HG03097 (cell line): ENCODE data around the gene FOXP2.
"Not testable (repeated sequence)": the region's sequence is repeated elsewhere in the genome, so short reads cannot be mapped to it uniquely, and the experiment has no call there.

Experiments
- ATAC-seq: cut with Tn5 transposase; IDR thresholded peaks from one replicate; pipeline ENCODE4 v1.9.1; 2021; ENCODE audit not compliant: unreplicated experiment, low FRiP score

FOXP2 gene

DNA sequence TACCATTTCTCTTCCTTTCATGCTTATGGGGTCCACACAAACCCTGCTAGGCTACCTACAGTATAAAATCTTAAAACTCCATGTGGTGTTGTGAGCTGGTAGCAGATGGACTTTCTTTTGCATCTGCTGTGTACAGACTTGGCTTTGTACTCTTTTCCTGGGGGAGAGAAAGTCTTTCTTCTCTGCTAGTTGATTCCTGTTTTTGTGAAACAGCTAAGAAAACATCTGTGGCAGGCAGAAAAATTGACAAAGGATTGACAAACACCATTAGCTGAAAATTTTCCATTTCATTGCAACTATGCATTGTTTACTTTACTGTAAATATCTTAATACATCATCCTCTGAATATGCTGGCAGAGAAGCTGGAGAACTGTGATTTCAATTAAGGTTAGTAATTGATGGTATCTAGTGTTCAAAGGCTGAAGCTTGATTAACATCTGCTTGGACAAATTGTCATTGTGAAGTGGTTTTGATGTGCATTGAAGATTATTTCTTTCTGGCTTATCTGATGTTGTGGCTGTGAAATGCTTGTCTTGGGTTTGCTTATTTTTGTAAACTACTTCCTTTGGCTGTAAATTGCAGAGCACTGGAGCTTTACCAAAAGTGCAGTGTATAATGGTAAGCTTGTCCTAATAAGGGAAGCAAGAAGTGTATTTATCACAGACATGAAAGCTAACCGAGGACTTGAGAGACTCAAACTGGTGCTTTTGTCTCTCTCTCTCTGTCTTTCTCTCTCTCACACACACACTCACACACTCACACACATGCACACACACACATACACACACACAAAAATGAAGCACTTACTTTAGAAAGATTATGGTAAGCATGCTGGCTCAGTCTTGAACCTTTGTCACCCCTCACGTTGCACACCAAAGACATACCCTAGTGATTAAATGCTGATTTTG, at the start of gene FOXP2:
Gene FOXP2 (plus strand): TSS at position 660 of the 908 bp plus-strand sequence. CDS start 11,697 bp downstream, outside the sequence.
- no peak for ATAC-seq

DNA sequence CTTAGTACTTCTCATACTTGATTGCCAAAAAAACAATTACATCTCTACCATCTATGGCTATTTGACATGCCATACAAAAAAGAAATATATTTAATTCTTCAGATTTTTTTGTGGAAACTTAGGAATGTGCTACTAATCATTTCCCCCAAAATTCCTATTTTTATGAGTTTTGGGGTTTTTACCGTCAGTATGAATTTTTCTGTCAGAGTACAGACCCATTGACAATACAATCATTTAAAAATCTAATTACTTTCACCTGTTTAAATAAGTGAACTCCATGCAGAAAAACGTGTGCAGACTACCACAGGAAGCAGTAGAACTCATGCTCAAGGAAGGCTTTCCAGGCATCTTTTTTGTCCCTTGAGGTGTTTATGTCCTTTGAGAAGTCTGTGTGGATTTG, 48.8 kb upstream of the FOXP2 start:
- ATAC-seq, result no peak

DNA sequence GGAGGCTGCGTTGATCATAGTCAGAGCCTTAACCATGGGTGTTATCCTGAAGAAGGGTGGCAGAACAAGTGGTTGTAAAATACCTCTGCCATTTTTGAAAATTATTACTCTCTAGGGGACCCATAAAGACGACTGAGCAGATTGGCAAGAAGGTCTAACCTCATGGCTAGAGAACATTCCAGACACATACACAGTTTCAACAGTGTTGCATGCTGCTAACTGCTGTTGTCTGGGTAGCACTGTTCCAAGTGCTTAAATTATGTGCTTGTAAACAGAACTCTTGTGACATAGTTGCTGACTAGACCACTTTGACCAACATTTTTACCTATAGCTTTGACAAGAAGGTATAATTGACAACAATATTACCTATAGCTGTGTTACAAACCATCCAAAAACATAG, 46.1 kb upstream of the FOXP2 start:
- no peak for ATAC-seq

DNA sequence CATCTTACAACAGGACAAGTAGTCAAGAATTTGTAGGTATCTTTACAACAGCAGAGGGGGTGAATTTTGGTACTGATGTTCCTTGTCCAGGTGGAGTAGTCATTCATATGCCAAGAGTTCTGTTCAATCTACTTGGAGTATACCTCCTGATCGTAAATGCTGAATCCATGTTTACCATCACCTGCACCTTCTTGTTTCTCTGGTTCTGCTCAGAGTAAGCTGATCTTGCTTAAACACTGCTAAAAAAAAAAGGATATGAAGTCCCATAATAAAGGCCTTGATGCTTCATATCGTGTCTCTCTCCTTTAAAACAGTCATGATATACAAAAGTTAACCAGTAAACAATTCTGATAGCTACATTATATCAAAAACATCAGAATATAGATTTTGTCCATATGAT, 45.3 kb upstream of the FOXP2 start:
- ATAC-seq, result no peak

DNA sequence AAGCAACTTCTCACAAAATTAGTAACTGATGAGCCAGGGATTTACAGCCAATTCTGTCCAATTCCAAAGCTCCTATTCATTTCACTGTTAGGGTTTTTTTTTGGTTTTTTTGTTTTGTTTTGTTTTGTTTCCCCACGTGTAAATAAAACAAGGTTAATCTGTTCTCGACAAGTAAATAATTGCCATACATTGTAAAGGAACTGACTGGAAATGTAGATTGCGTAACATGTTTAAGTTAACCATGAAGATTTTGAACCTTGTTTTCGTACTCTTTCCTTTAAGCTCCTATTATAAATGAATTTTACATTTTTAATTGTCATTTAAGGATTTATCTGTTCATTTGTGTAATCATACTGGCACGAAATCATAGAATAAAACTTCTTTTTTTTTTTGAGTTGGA, 42.0 kb upstream of the FOXP2 start:
- ATAC-seq, result no peak

DNA sequence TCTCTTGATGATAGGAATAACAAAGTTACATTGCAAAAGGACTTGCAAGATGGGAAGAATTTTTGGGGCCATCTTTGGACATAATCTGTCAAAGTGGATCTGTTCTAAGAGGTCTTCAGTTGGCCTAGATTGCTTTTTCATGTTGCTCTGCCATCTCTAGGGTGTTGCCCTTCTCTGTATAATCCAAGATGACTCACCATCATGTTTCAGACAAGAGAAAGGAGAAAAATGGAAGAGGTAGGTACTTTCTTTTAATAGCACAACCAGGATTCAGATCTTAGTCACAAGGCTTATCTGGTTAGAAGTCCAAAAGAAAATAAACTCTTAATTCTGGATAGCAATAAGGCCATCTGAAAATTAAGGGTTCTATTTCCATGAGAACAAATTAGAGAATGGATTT, 38.7 kb upstream of the FOXP2 start:
- ATAC-seq, result no peak

DNA sequence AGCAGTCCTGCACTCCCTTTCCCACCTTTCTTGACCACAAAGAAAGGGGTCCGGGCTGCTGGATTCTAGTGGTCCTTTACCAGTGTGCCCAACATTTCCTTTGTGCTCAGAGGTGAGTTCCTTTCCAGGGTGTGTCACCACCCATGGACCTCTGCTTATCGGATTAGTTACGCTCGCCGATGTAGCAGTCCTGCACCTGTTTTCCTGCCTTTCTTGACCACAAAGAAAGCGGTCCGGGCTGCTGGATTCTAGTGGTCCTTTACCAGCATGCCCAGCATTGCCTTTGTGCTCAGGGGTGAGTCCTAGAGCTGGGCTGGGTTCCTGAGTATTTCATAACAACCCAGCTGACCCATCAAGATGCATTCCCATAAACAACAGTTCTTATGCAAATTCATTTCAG, 30.7 kb upstream of the FOXP2 start:
- ATAC-seq, result not testable (repeated sequence)

DNA sequence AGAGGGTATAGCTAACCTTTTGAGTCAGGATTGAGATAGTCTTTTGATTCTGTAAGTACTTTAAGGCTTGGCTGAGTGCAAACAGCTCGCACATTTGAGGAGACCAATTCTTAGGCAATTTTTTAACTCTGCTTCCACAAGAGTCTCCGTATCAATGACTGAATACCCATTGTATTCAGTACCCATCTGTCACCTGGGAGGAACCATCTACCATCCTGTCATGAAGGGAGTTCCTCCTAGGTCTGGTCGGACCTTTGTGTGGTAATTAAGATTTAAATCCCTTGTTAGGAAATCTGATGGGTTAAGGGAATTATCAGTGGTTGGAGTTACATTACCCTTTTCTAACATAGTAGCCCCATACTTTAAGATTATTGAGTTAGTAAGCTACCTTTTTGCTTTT, 30.3 kb upstream of the FOXP2 start:
- not testable (repeated sequence) for ATAC-seq

DNA sequence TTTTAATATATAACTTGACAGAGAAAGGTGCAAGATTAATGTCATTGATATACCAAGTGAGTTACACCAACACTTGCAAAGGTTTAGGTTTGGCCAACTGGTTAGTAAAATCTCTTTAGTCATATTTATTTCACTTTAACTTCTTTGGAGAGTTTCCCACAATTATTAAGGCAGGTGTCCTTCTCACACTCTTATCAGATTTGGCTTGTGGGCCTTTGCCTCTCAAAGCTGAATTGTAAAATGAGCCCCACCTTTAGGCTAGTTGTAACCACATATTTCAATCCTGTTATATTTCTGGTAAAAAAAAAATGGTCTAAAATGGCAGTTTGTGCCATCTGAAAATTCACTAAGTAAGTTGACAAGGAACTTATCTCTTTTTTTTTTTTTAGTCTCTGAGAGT, 26.6 kb upstream of the FOXP2 start:
- ATAC-seq, result no peak

DNA sequence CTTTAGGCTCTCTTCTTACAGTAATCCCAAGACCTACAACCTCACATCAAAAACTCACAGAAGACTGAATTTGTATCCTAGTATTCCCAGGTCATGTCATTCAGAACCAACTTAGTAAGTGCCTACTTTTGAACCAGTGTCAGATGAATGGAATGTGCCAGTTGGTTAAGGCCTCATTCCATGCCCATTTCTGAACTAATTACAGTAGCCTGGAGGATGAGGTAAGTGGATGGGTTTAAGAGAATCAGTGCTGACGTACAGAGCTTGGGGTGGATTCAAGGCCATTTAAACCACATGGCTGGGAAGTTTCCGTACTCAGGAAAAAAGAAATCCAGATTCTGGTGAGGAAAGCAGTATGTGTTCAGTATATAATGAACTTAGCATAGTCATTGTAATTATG, 21.9 kb upstream of the FOXP2 start:
- no peak for ATAC-seq

DNA sequence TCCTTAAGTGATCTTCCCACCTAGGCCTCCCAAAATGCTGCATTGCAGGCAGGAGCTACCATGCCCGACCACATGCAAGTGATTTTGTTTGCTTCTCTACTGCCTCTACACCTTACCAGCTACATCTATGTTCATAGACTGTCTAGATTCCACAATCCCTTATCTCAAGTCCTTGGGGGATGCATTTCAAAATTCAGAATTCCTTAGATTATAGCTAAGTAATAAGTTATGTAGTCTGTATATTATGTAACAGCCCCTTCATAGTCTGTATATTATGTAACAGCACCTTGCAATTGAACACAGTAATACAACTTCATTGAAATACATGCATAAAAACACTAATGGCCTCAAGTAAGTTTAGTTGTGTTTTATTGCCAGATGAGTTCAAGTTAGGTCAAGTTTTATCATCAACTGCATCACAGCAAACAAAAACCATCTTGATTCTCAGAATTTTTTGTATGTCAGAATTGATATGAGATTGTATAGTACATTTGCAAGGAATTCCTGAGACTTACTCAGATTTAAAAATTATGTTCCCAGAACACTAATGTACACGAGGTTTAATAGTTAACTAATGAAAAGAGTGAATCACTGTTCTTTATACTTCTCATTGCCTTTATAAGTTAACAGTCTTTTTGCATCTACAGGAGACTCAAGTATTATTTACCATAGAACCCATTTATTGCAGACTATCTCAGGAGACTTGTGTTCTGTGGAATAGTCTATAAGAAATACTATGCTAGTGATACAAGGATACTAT, 11.6 kb upstream of the FOXP2 start:
- no peak for ATAC-seq

DNA sequence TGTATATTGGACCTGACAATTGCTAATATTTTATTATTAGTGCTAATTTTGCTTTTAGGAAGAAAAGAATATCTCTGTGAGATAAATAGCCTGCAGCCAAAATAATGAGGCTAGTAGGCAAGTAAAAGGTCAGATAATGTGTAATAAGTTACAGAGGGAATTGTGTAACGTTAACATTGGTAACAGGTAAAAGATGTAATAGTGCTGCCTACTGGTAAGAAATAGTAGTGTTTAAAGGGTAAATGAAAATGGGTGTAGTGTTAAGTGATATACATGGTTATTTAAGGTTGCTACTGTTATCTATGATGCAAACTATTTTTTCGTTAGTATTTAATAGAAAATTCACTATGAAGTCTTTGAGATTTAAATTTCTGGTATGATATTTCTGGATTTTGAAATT, 9.2 kb upstream of the FOXP2 start:
- ATAC-seq, result no peak

DNA sequence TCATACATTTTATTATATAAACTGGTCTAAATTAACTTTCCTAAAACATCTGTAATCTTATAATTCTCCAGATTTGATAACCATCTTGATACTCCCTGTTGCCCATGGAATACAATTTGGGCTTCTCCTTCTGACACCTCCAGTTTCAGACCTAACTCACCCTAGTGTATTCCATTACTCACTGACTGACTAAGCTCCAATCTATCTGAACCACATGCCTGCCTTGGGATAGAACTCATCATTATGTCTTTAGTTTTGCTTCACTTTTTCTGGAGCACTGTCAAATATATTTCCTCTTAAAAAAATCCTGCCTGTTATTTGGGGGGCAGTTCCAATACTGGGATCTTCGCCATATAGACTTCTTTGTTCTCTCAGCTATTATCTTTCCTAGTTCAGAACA, 4.9 kb upstream of the FOXP2 start:
- ATAC-seq, result no peak

DNA sequence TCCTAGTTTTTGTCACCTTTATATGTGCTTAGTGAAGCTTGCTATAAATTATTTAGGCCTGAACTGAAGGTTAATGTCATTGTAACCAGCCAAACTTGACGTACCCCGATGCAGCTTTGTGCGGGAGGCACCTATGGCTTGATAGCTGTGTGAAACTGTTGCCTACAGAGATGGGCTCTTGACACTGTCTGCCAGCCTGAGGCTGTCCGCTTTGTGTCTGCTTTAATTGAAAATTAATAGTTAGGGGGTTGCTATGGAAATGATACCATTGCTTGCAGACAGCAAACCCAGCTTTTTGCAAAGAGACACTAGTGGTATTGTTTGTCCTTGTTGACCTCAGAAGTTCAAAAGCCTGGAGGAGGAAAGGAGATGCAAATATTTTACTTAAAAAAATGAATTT, 2.1 kb upstream of the FOXP2 start:
- ATAC-seq, result no peak

DNA sequence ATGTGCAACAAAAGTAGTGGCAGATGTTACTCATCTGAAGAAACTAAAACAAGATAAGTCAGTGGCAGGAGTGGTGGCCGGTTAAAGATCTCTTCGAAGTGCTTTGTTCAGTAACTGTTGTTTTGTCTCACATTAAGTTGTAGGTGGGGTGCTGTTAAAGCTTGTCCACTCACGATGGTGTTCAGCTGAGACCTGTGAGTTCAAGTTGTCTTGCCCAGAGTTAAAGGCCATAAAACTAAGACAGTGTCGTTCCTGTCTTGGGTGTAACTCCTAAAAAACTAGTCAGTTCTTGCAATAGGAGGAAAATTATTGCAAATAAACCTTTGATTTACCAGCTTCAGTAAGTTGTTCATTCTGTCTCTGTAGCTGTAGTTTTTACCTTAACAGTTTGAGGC, 857 bp upstream of the FOXP2 start:
- ATAC-seq, result no peak

DNA sequence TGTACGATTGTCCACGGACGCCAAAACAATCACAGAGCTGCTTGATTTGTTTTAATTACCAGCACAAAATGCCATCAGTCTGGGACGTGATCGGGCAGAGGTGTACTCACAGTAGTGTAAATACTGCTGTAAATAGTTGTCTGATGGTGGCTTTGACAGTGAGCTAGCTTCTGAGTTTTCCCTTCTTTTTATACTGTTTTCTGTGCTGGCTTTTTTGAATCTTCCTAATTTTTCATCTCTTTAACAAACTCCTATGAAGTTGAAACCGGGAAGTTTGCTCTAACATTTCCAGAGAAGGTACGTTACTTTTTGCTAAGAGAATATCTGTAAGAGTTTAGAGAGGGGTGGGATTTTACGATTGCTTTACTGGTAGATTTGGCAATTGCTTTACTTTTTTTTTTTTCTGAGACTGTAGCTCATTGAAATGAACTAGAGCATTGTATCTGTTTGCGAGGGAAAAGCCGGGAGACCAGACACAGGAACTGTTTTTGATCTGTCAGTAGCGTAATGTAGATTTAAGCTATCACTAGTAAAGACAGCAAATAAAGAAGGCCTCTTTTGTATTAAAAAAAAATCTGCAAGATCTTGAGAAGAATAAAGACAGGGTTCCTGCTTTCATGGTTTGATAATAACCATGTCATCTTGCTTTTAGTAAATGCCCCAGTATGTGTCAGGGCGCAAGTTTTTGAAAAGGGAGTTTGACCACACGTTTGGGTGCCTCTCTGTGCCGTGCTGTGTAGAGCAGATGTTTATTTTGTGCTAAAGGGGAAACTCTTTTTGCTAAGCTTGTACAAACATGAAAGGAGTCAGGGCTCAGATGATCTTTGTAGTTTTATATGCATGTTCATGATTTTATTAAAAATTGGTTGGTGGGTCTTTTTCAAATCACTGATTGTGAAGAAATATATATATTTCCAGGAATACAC, 712 bp downstream of the FOXP2 start:
- ATAC-seq, result no peak

DNA sequence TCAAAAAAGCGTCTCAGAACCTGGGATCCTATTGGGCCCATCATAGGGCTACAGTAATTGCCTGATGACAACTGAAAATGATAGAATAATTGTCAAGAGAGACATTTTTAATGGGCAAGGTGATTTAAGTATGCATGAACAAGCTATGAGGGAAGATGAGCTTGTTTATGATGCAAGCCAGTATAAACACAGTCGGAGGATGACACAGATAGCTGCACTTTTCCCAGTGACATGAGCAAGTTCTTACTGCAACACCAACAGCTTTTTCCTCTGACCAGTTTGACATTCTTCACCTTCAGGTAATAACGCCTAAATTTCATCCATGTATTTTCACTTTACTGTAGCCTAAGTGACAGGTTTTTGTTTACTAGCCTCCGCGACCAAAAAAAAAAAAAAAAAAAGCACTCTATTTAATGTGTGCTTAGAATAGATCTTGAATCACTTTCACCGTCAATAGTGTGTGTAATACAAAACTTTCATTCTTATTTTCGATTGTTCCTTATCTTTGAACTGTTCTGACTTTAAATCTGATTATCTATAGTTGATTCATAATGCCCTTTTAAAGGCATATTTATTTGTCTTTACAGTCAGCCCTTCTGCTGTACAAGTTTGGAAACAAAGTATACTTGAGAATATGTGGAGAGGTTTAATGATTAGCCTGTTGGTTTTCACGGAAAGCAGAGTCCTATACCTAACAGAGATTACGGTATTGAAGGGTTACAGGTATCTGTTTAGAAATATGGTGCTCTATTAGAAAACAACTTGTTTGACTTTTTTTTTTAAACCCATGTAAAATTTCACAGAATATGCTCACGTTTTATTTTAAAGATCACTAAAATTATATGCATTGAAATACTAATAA, 1.7 kb downstream of the FOXP2 start:
- ATAC-seq, result no peak

DNA sequence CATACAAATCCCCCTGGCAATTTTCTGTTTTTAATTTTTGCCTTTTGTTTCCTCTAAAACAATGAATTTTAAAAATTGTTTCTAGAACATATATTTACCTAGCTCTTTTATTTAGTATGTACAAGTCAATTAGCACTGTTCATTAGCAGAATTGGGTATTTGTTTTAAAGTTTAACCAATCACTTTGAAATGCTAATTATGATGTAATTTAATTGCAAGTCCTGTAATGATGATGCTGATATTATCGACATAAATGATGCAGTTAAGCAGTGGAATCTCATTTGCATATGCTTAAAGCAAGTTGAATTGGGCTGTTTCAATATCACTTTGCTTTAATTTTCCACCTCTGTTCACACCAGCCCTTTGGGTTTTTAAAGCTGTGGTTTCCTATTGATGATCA, 2.7 kb downstream of the FOXP2 start:
- ATAC-seq, result no peak

DNA sequence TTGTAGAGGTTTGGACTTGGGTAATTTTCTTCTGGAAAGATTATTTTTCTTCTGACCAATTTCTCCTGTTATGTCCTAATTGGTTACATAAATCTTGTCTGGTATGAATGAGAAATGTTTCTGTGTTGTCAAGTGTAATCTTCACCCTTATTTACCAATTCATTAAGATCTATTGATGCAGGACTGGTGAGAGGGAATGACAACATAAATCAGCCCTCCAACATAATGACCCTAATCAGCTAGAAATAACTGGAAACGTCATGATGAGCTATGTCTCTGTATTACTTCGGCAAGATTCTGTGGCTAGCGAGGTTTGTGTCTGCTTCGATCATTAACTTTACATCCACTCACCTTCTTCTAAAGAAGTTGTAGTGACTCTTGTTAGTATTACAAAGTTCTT, 3.5 kb downstream of the FOXP2 start:
- ATAC-seq, result no peak
